ENCODE data around the gene MLLT3.

GRCh38 chr9:20540169-20540863, 82.0 kb downstream of the MLLT3 start:
- no peak for TF ChIP-seq CTCF (IDR thresholded peaks at IDR 0.05)
- no peak for TF ChIP-seq EP300 (IDR thresholded peaks at IDR 0.05)

Measured in suprapubic skin (tissue), 3 donors.